ENCODE data around the gene PUM2. TPM values are rescaled to one million over a fixed set of nuclear protein-coding genes. Genes with fewer than 3 reads are reported as not detected.

Gene PUM2
- total RNA-seq, 2 donors from 2014 or later: 114 to 126 TPM

- no peak overlapping the region for H3K9ac ChIP-seq (ENCODE audit: extremely low read depth, low read length, poor library complexity, severe bottlenecking)
- TF ChIP-seq CTCF (conservative IDR thresholded peaks at IDR 0.05): no peak
- 100% methylated on average over 4 of the region's 5 CpGs for WGBS, 2 experiments (ENCODE audit: insufficient coverage in 1 of 2, insufficient read length in 1 of 2)
- Mint-ChIP-seq H3K27ac (no peak overlapping the region), H3K4me1 (peaks cover 6% of the 10 kb centered on the region), H3K36me3 (ENCODE audit: low read depth) (peaks cover 51% of the 10 kb centered on the region), H3K9me3 (no peaks in the 10 kb centered on the region), H3K27me3 (ENCODE audit: insufficient read depth) (no peaks in the 10 kb centered on the region), H3K4me3 (no peak overlapping the region)
- H3K4me3 ChIP-seq (ENCODE audit: low read length): no peak overlapping the region
- H3K27me3 ChIP-seq (ENCODE audit: control insufficient read depth, insufficient read depth, low read length, poor library complexity, severe bottlenecking): no peaks in the 10 kb centered on the region
- H3K4me1 ChIP-seq (ENCODE audit: control insufficient read depth, insufficient read depth, low read length): no peaks in the 10 kb centered on the region
- peaks cover 85% of the 10 kb centered on the region for H3K36me3 ChIP-seq (ENCODE audit: control insufficient read depth, insufficient read depth, low read length)
- no peak overlapping the region for H3K27ac ChIP-seq (ENCODE audit: low read depth, low read length)
- no peak for DNase-seq
- peaks cover 7% of the 10 kb centered on the region for H3K9me3 ChIP-seq (ENCODE audit: control insufficient read depth, low read length)
Observed at GRCh38 chr2:20292984-20293383, 57.7 kb downstream of the PUM2 start.

DNA sequence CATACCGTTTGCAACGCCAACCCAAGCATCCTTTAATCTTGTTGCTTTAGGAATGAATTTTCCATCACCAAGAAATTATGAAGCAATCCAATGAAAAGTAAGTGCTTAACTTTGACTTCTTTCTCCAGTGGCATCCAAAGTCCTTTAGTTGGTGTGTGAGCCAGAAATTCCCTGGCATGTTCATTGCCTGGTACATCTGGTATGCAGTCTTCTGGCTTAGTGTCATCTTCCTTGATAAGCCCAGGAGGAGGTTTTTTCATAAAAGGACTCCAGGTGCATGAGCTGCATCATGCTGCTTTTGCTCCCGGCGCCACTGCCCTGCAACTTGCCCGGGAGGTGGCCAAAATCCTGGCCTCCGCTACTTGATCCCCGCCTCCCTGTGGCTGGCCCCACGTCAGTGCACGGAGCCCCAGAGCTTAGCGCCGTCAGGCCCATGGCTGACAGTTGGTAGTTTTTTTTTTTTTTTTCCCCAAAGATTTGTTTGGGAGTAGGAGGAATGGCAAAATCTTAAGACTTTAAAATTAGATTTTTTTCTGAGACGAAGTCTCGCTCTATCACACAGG lies 58.7 kb downstream of the PUM2 start:
- DNase-seq: no peak
- peaks cover 85% of the 10 kb centered on the region for H3K36me3 ChIP-seq (ENCODE audit: control insufficient read depth, insufficient read depth, low read length)

GRCh38 chr2:20291106-20291564 lies 59.5 kb downstream of the PUM2 start:
- H3K36me3 Mint-ChIP-seq (ENCODE audit: low read depth): peaks cover 38% of the 10 kb centered on the region
- H3K9me3 Mint-ChIP-seq: no peaks in the 10 kb centered on the region
- 71 to 77% methylated on average over 7 of the region's 7 CpGs for WGBS, 2 experiments (ENCODE audit: insufficient coverage in 1 of 2, insufficient read length in 1 of 2)
- no peak overlapping the region for H3K4me3 Mint-ChIP-seq
- H3K9me3 ChIP-seq (ENCODE audit: control insufficient read depth, low read length): no peaks in the 10 kb centered on the region
- peaks cover 6% of the 10 kb centered on the region for H3K4me1 Mint-ChIP-seq
- peak; percentile 89 for DNase-seq
- no peak overlapping the region for H3K9ac ChIP-seq (ENCODE audit: extremely low read depth, low read length, poor library complexity, severe bottlenecking)
- H3K36me3 ChIP-seq (ENCODE audit: control insufficient read depth, insufficient read depth, low read length): peaks cover 87% of the 10 kb centered on the region
- H3K4me3 ChIP-seq (ENCODE audit: low read length): no peak overlapping the region
- peak; percentile 93 for TF ChIP-seq CTCF (conservative IDR thresholded peaks at IDR 0.05)
- H3K27me3 Mint-ChIP-seq (ENCODE audit: insufficient read depth): no peaks in the 10 kb centered on the region
- peak overlapping the region; percentile 62 for H3K27ac Mint-ChIP-seq
- peak overlapping the region; percentile 61 for H3K27ac ChIP-seq (ENCODE audit: low read depth, low read length)
- H3K4me1 ChIP-seq (ENCODE audit: control insufficient read depth, insufficient read depth, low read length): no peaks in the 10 kb centered on the region
- no peaks in the 10 kb centered on the region for H3K27me3 ChIP-seq (ENCODE audit: control insufficient read depth, insufficient read depth, low read length, poor library complexity, severe bottlenecking)

More for the DNA sequence above, 58.7 kb downstream of the PUM2 start:
- Mint-ChIP-seq H3K9me3 (no peaks in the 10 kb centered on the region), H3K4me3 (no peak overlapping the region), H3K4me1 (peaks cover 6% of the 10 kb centered on the region), H3K27ac (peak overlapping the region; percentile 85), H3K36me3 (ENCODE audit: low read depth) (peaks cover 44% of the 10 kb centered on the region), H3K27me3 (ENCODE audit: insufficient read depth) (no peaks in the 10 kb centered on the region)
- TF ChIP-seq CTCF (conservative IDR thresholded peaks at IDR 0.05): no peak
- Histone ChIP-seq H3K4me3 (ENCODE audit: low read length) (no peak overlapping the region), H3K27ac (ENCODE audit: low read depth, low read length) (peak overlapping the region; percentile 61), H3K27me3 (ENCODE audit: control insufficient read depth, insufficient read depth, low read length, poor library complexity, severe bottlenecking) (no peaks in the 10 kb centered on the region), H3K9me3 (ENCODE audit: control insufficient read depth, low read length) (no peaks in the 10 kb centered on the region), H3K4me1 (ENCODE audit: control insufficient read depth, insufficient read depth, low read length) (no peaks in the 10 kb centered on the region), H3K9ac (ENCODE audit: extremely low read depth, low read length, poor library complexity, severe bottlenecking) (no peak overlapping the region)
- WGBS, 2 experiments (ENCODE audit: insufficient coverage in 1 of 2, insufficient read length in 1 of 2): 84 to 95% methylated on average over 5 to 13 of the region's 13 CpGs

All from endodermal cell (in vitro differentiated cells).